ENCODE measurements around the gene LELP1.

LELP1 gene

GRCh38 chr1:153229076-153229829, 26.0 kb downstream of the LELP1 start:
- DNase-seq (ENCODE audit: low spot score), result peak; percentile 16

GRCh38 chr1:153231363-153231762, 28.1 kb downstream of the LELP1 start:
- no peak for DNase-seq (ENCODE audit: low spot score)

- no peak for DNase-seq (ENCODE audit: low spot score)
Observed at GRCh38 chr1:153231785-153232184, 28.6 kb downstream of the LELP1 start.

- DNase-seq (ENCODE audit: low spot score), result no peak
Observed at GRCh38 chr1:153232553-153232952, 29.3 kb downstream of the LELP1 start.

GRCh38 chr1:153233448-153233847, 30.2 kb downstream of the LELP1 start:
- DNase-seq (ENCODE audit: low spot score), result no peak

- DNase-seq (ENCODE audit: low spot score), result no peak
Observed at GRCh38 chr1:153238527-153238926, 35.3 kb downstream of the LELP1 start.

- no peak for DNase-seq (ENCODE audit: low spot score)
Observed at GRCh38 chr1:153242160-153242559, 38.9 kb downstream of the LELP1 start.

GRCh38 chr1:153245466-153245865, 42.2 kb downstream of the LELP1 start:
- no peak for DNase-seq (ENCODE audit: low spot score)

- DNase-seq (ENCODE audit: low spot score), result no peak
Observed at GRCh38 chr1:153246018-153246417, 42.8 kb downstream of the LELP1 start.

- DNase-seq (ENCODE audit: low spot score), result no peak
Observed at GRCh38 chr1:153246825-153247224, 43.6 kb downstream of the LELP1 start.

GRCh38 chr1:153248176-153248879, 45.1 kb downstream of the LELP1 start:
- no peak for DNase-seq (ENCODE audit: low spot score)

- DNase-seq (ENCODE audit: low spot score), result no peak
Observed at GRCh38 chr1:153250166-153250565, 46.9 kb downstream of the LELP1 start.

- DNase-seq (ENCODE audit: low spot score), result no peak
Observed at GRCh38 chr1:153251087-153251486, 47.9 kb downstream of the LELP1 start.

- DNase-seq (ENCODE audit: low spot score), result no peak
Observed at GRCh38 chr1:153251562-153251961, 48.3 kb downstream of the LELP1 start.

GRCh38 chr1:153251988-153252387, 48.8 kb downstream of the LELP1 start:
- DNase-seq (ENCODE audit: low spot score), result no peak

GRCh38 chr1:153253076-153253475, 49.8 kb downstream of the LELP1 start:
- DNase-seq (ENCODE audit: low spot score), result no peak

- DNase-seq (ENCODE audit: low spot score), result no peak
Observed at GRCh38 chr1:153253693-153254092, 50.5 kb downstream of the LELP1 start.

Measured in CD4-positive, alpha-beta T cell treated with Interleukin-15 for 4 hours (primary cell).